Progenitor cell of endocrine pancreas (in vitro differentiated cells): Measurements from ENCODE around the gene FRMD4B. TPM values are rescaled to one million over a fixed set of nuclear protein-coding genes. Genes with fewer than 3 reads are reported as not detected.
A peak's percentile ranks its signal among the peaks of the same experiment; 100 is the strongest.

Source experiments
- DNase-seq: peaks from one replicate; pipeline ENCODE4 v3.0.0; 2021; ENCODE audit warnings: low spot score; ENCODE audit not compliant: unreplicated experiment
- H3K27ac Mint-ChIP-seq: 2 replicates; pipeline ENCODE4 v1.8.0; 2021; ENCODE audit warnings: mild to moderate bottlenecking, moderate library complexity, mixed read lengths
- H3K27me3 Mint-ChIP-seq: 2 replicates; pipeline ENCODE4 v1.8.0; 2021; ENCODE audit warnings: mixed read lengths
- H3K36me3 Mint-ChIP-seq: 2 replicates; pipeline ENCODE4 v1.8.0; 2022; ENCODE audit warnings: mixed read lengths; ENCODE audit not compliant: insufficient read depth
- H3K4me1 Mint-ChIP-seq: 2 replicates; pipeline ENCODE4 v1.8.0; 2021; ENCODE audit warnings: low read depth, mixed read lengths
- H3K4me3 Mint-ChIP-seq: 2 replicates; pipeline ENCODE4 v1.8.0; 2021; ENCODE audit warnings: low read depth, mild to moderate bottlenecking, moderate library complexity, mixed read lengths
- H3K9me3 Mint-ChIP-seq: 2 replicates; pipeline ENCODE4 v1.8.0; 2021; ENCODE audit warnings: low read depth, mixed read lengths
- total RNA-seq: library from RNA; stranded (reverse); gene quantifications from 2 replicates; pipeline ENCODE4 v1.2.1, GENCODE V29; 2021
- TF ChIP-seq, protein P1 (sequence below): fragments of 200-600 bp; sonication (generic); IDR thresholded peaks from one replicate; pipeline ENCODE4 v1.5.0; 2021; ENCODE audit warnings: antibody characterized with exemption, mild to moderate bottlenecking; ENCODE audit not compliant: unreplicated experiment

The FRMD4B gene
- total RNA-seq, 1 donor from 2014 or later, result 41.6 TPM

- no peaks in the 10 kb centered on the region for H3K27me3 Mint-ChIP-seq
- peaks cover 43% of the 10 kb centered on the region for H3K4me1 Mint-ChIP-seq
- H3K9me3 Mint-ChIP-seq, result no peaks in the 10 kb centered on the region
- peak overlapping the region; percentile 94 for H3K27ac Mint-ChIP-seq
- peak overlapping the region; percentile 66 for H3K4me3 Mint-ChIP-seq
- DNase-seq, result no peak
- H3K36me3 Mint-ChIP-seq, result peaks cover 12% of the 10 kb centered on the region
- TF ChIP-seq, protein P1, sequence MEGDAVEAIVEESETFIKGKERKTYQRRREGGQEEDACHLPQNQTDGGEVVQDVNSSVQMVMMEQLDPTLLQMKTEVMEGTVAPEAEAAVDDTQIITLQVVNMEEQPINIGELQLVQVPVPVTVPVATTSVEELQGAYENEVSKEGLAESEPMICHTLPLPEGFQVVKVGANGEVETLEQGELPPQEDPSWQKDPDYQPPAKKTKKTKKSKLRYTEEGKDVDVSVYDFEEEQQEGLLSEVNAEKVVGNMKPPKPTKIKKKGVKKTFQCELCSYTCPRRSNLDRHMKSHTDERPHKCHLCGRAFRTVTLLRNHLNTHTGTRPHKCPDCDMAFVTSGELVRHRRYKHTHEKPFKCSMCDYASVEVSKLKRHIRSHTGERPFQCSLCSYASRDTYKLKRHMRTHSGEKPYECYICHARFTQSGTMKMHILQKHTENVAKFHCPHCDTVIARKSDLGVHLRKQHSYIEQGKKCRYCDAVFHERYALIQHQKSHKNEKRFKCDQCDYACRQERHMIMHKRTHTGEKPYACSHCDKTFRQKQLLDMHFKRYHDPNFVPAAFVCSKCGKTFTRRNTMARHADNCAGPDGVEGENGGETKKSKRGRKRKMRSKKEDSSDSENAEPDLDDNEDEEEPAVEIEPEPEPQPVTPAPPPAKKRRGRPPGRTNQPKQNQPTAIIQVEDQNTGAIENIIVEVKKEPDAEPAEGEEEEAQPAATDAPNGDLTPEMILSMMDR, result no peak
These were observed 185.4 kb downstream of the FRMD4B start for GRCh38 chr3:69200384-69201068.

GRCh38 chr3:69199942-69200341 is 185.9 kb downstream of the FRMD4B start:
- DNase-seq, result no peak
- no peaks in the 10 kb centered on the region for H3K27me3 Mint-ChIP-seq
- peaks cover 43% of the 10 kb centered on the region for H3K4me1 Mint-ChIP-seq
- H3K36me3 Mint-ChIP-seq, result peaks cover 18% of the 10 kb centered on the region
- TF ChIP-seq, protein P1, result no peak
- H3K27ac Mint-ChIP-seq, result peak overlapping the region; percentile 94
- peak overlapping the region; percentile 66 for H3K4me3 Mint-ChIP-seq
- no peaks in the 10 kb centered on the region for H3K9me3 Mint-ChIP-seq

- TF ChIP-seq, protein P1, result no peak
- Mint-ChIP-seq H3K4me3 (no peak overlapping the region), H3K4me1 (peaks cover 34% of the 10 kb centered on the region), H3K27ac (peak overlapping the region; percentile 72), H3K36me3 (peaks cover 27% of the 10 kb centered on the region), H3K9me3 (no peaks in the 10 kb centered on the region), H3K27me3 (no peaks in the 10 kb centered on the region)
- no peak for DNase-seq
These were observed 187.9 kb downstream of the FRMD4B start for GRCh38 chr3:69197922-69198530.

DNA sequence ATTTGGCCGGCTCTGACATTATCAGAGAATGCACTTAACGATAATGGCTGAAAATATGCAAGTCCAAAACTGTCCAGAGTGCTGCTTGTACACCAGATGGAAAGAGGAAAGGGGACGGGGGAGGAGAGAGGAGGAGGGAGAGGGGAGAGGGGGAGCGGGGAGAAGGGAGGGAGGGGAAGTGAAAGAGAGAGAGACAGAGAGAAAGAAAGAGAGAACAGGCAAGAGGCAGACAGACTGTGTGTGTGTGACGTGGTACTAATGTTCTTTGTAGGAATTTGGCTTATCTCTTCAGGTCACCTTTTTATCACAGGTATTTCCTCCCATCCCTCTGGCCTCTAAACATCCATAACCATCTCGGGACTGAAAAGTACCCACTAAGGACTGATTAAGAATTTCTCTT is 188.4 kb downstream of the FRMD4B start:
- Mint-ChIP-seq H3K36me3 (peaks cover 27% of the 10 kb centered on the region), H3K4me1 (peaks cover 32% of the 10 kb centered on the region), H3K27me3 (no peaks in the 10 kb centered on the region), H3K9me3 (no peaks in the 10 kb centered on the region), H3K4me3 (no peak overlapping the region), H3K27ac (peak overlapping the region; percentile 72)
- no peak for DNase-seq
- TF ChIP-seq, protein P1, result no peak

DNA sequence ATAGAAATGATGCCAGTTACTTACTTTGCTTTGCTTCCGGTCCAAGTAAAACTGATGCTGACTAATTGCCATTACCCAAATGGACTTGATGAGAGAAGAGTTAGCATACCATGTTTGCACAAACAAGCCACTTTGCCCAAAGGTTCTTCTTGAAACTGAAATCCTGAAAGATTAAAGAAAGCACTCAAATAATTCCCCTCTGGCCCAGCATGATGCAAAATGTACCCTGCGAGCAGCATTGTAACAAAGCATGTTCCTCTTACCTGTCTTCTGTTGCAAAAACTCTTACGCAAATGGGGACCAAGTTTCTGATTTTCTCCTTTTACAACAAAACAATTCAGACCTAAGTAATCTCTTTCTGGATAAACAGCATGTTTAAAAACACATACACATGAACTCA is 189.0 kb downstream of the FRMD4B start:
- H3K9me3 Mint-ChIP-seq, result no peaks in the 10 kb centered on the region
- H3K27ac Mint-ChIP-seq, result peak overlapping the region; percentile 72
- peaks cover 30% of the 10 kb centered on the region for H3K4me1 Mint-ChIP-seq
- no peak for DNase-seq
- no peak overlapping the region for H3K4me3 Mint-ChIP-seq
- no peaks in the 10 kb centered on the region for H3K27me3 Mint-ChIP-seq
- TF ChIP-seq, protein P1, result no peak
- peaks cover 28% of the 10 kb centered on the region for H3K36me3 Mint-ChIP-seq
